Measurements from ENCODE around the gene FOXL3.

Gene FOXL3

DNA sequence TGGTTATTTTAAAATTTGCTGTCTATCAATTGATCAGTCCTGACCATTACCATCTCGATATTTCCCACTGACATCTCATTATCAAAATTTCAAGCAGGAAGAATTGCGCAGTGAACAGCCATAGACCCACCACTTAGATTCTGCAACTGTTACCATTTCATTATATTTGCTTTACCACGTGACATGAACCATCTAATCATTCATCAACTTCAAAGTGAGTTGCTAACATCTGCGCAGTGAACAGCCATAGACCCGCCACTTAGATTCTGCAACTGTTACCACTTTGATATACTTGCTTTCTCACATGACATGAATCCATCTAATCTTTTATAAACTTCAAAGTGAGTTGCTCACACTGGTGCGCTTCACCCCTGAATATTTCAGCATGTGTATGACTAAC lies 22.5 kb downstream of the FOXL3 start:
- Histone ChIP-seq H3K27ac (no peak overlapping the region), H3K4me3 (ENCODE audit: low read depth, low read length) (no peak overlapping the region), H3K9me3 (ENCODE audit: severe bottlenecking) (no peaks in the 10 kb centered on the region), H3K36me3 (no peaks in the 10 kb centered on the region), H3K27me3 (ENCODE audit: insufficient read depth, low read depth, severe bottlenecking) (no peaks in the 10 kb centered on the region)
- no peak for DNase-seq
- TF ChIP-seq CTCF (IDR thresholded peaks at IDR 0.05; ENCODE audit: low read depth, low read length), result no peak

GRCh38 chr7:314853-315252 lies 24.9 kb downstream of the FOXL3 start:
- no peak overlapping the region for H3K4me3 ChIP-seq (ENCODE audit: low read depth, low read length)
- no peaks in the 10 kb centered on the region for H3K36me3 ChIP-seq
- no peak for DNase-seq
- H3K9me3 ChIP-seq (ENCODE audit: severe bottlenecking), result no peaks in the 10 kb centered on the region
- no peaks in the 10 kb centered on the region for H3K27me3 ChIP-seq (ENCODE audit: insufficient read depth, low read depth, severe bottlenecking)
- no peak overlapping the region for H3K27ac ChIP-seq
- no peak for TF ChIP-seq CTCF (IDR thresholded peaks at IDR 0.05; ENCODE audit: low read depth, low read length)

- DNase-seq, result no peak
- Histone ChIP-seq H3K4me3 (ENCODE audit: low read depth, low read length) (no peak overlapping the region), H3K27me3 (ENCODE audit: insufficient read depth, low read depth, severe bottlenecking) (no peaks in the 10 kb centered on the region), H3K27ac (no peak overlapping the region), H3K9me3 (ENCODE audit: severe bottlenecking) (no peaks in the 10 kb centered on the region), H3K36me3 (no peaks in the 10 kb centered on the region)
- TF ChIP-seq CTCF (IDR thresholded peaks at IDR 0.05; ENCODE audit: low read depth, low read length), result no peak
Observed at GRCh38 chr7:315516-316265, 25.7 kb downstream of the FOXL3 start.

DNA sequence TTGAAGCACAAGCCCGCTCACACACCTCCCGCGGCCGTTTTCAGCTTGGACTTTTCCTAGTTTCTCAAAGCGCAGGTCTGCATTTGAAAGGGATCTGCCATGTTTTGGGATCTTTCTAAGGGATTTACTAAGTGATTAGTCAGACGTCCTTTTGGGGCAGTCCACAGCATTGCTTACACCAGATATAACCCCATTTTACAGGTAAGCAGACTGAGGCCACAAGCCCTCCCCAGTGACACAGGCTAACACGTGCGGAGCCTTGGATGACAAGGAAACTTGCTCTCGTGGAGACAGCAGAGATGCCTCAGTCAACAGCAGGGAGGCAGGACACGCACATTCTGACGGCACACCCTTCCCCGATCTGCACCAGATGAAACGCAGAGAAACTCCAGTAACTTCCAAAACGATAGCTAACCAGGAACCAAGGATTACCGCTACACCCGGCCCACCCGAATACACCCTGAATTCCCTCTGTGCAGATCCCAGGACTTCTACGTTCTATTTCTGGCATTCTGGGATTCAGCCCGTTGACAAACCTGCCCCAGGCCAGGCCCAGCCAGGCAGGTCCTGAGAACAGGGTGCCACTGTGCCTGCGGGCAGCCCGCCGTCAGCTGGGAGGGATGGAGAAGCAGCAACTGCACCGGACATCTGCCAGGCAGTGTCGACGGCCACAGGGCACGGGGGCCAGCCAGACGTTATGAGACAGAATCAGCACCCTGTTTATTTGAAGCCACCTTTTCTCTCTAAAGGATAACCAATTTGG lies 27.9 kb downstream of the FOXL3 start:
- H3K4me3 ChIP-seq (ENCODE audit: low read depth, low read length), result no peak overlapping the region
- no peak overlapping the region for H3K27ac ChIP-seq
- DNase-seq, result no peak
- TF ChIP-seq CTCF (IDR thresholded peaks at IDR 0.05; ENCODE audit: low read depth, low read length), result no peak
- H3K27me3 ChIP-seq (ENCODE audit: insufficient read depth, low read depth, severe bottlenecking), result peaks cover 7% of the 10 kb centered on the region
- H3K36me3 ChIP-seq, result no peaks in the 10 kb centered on the region
- no peaks in the 10 kb centered on the region for H3K9me3 ChIP-seq (ENCODE audit: severe bottlenecking)

DNA sequence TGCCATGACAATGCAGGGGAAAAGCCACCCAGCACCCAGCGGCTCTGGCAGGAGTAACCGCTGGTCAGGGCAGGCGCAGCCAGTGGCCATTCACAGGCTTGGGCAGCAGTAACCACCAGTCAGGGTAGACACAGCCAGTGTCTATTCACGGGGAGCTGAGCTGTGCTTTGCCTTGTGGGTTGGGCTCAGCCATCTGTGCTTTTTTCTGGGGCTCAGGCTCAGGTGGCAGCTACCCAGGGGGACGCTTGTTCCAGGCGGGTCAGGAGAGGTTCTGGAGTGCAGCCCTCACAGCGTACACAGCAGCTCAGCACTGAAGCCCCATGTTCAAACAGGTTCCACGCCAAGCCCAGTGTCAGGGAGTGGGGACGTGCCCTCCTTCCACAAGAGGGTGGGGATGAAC lies 28.5 kb downstream of the FOXL3 start:
- Histone ChIP-seq H3K27ac (no peak overlapping the region), H3K4me3 (ENCODE audit: low read depth, low read length) (no peak overlapping the region), H3K36me3 (no peaks in the 10 kb centered on the region), H3K9me3 (ENCODE audit: severe bottlenecking) (no peaks in the 10 kb centered on the region), H3K27me3 (ENCODE audit: insufficient read depth, low read depth, severe bottlenecking) (peaks cover 7% of the 10 kb centered on the region)
- peak; percentile 35 for DNase-seq
- TF ChIP-seq CTCF (IDR thresholded peaks at IDR 0.05; ENCODE audit: low read depth, low read length), result no peak

Data from WERI-Rb-1 (cell line).